Lower lobe of right lung (tissue), 2 donors: Measurements from ENCODE around the gene CSTB. TPM values are rescaled to one million over a fixed set of nuclear protein-coding genes. Genes with fewer than 3 reads are reported as not detected.

ENCODE experiments used
- ATAC-seq, 2 donors: fragments of 200-7000 bp; cut with Tn5 transposase; one replicate each; pipeline ENCODE4 v1.9.1; 2020 to 2022; ENCODE audit warnings: mild to moderate bottlenecking in 2 of 2, moderate library complexity in 2 of 2
- DNase-seq: peaks from one replicate; pipeline ENCODE4 v3.0.0-alpha.2; 2020
- H3K27ac ChIP-seq: fragments of 200-600 bp; one replicate; pipeline ENCODE4 v1.8.0; 2022
- H3K27me3 ChIP-seq: fragments of 200-600 bp; one replicate; pipeline ENCODE4 v1.8.0; 2022; ENCODE audit warnings: low read depth
- H3K36me3 ChIP-seq: fragments of 200-600 bp; one replicate; pipeline ENCODE4 v1.8.0; 2022; ENCODE audit warnings: mild to moderate bottlenecking
- H3K4me1 ChIP-seq: fragments of 200-600 bp; one replicate; pipeline ENCODE4 v1.8.0; 2022
- H3K4me3 ChIP-seq: fragments of 200-600 bp; one replicate; pipeline ENCODE4 v1.8.0; 2022; ENCODE audit warnings: mild to moderate bottlenecking
- H3K9me3 ChIP-seq: fragments of 200-600 bp; one replicate; pipeline ENCODE4 v1.8.0; 2022
- CTCF ChIP-seq: fragments of 200-600 bp; IDR thresholded peaks from one replicate; pipeline ENCODE4 v1.8.0; 2022; ENCODE audit warnings: antibody characterized with exemption, mild to moderate bottlenecking
- intact Hi-C: fragments of 100-400 bp; cut with DNase I; formaldehyde crosslinking; loops from one replicate; pipeline ENCODE4 v1.11.0; 2022
- total RNA-seq: library from RNA; stranded (reverse); fragmentation: NEBNext Ultra II Directional; extraction: Animal tissue kit (Norgen Biotek cat#: 25700); gene quantifications from one replicate; pipeline ENCODE4 v1.2.1, GENCODE V29; 2021
- donor health status: DM: no; HTN: yes; CAD: no; lungs with severe emphysema.

The CSTB gene
- total RNA-seq, 1 donor from 2014 or later = 154 TPM

DNA sequence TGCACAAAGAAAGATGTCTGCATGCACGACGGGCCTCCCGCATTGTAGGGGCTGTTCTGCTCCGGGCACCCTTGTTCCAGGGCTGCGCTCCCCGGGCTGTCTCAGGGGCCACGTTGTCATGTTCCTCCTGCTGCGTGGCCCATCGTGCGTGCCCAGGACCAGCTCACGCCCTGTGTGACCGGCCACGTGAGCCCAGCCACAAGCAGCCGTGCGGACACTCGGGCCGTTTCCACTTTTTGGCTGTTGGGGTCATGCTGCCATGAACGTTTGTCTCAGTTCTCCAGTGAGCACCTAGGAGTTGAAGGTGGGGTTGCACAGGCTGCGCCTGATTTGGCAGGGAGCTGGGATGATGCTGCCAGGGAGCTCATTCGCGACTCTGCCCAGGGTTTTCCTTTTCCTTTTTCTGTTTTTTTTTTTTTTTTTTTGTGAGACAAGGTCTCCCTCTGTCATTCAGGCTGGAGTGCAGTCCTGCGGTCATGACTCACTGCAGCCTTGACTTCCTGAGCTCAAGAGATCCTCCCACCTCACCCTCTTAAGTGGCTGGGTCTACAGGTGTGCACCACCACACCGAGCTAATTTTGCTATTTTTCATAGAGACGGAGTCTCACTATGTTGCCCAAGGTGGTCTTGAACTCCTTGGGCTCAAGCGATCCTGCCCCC lies 39.8 kb downstream of the CSTB start:
- no peaks in the 10 kb centered on the region for H3K27me3 ChIP-seq

DNA sequence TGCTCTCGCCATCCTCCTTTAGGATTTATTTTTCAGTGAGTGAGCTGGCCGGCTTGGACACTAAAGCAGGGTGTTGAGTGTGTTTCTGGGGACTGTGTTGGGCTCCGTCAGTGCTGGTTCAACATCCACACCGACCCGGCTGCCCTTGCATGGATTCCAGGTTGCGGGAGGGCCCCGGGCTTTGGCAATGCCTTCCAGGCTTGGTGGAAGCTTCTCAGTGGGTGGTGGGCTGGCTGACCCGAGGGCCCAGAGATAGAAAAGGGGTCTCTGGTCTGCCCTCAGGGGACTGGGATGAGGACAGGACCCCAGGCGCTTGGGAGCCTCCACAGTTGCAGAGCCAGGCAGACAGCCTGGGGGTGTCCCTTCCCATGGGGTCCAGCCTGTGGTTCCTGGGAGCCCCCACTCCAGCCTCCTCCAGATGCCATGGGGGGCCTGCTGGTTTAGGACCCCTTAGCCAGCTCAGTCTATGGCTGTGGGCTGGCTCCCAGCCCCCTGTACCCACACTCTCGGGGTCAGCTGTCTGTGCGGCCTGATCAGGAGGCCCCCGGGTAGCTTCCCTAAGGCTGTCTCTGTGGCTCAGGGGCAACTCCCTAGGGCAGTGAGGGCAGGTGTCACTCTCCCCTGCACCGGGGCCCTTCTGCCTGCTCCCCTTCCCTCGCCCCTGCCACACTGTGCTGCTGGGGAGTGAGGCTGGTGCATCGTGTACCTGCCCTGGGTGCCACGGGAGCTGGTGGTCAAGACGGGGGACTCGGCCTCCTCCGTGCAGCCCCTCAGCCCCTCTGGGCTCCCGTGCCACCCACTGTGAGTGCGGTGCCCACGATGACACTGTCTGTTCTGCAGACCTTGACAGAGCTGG lies 40.6 kb downstream of the CSTB start:
- Histone ChIP-seq H3K4me3 (no peak overlapping the region), H3K9me3 (no peaks in the 10 kb centered on the region), H3K36me3 (peaks cover 42% of the 10 kb centered on the region), H3K4me1 (peaks cover 46% of the 10 kb centered on the region), H3K27me3 (no peaks in the 10 kb centered on the region), H3K27ac (peak overlapping the region; percentile 75)
- ATAC-seq = no peak
- DNase-seq = no peak
- TF ChIP-seq CTCF = no peak
- intact Hi-C loops = no loop called here

More for the DNA sequence above, 39.8 kb downstream of the CSTB start:
- intact Hi-C loops = no loop called here
- DNase-seq = no peak
- no peak overlapping the region for H3K4me3 ChIP-seq
- peaks cover 42% of the 10 kb centered on the region for H3K36me3 ChIP-seq
- no peak overlapping the region for H3K27ac ChIP-seq
- peaks cover 48% of the 10 kb centered on the region for H3K4me1 ChIP-seq
- ATAC-seq = no peak
- no peaks in the 10 kb centered on the region for H3K9me3 ChIP-seq
- no peak for TF ChIP-seq CTCF

DNA sequence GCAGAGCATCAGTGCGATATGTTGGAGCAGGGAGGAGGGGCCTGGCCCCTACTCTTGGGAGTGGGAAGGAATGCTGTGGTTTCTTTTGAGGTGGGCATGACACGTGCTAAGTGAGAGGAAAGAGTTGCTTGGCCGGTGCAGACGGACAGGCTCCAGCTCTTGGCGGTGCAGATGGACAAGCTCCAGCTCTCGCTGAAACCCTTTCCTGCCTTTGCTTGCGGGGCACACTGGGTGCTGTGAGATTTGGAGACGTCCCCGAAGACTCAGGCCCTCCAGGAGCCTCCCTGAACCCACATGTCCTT lies 41.2 kb downstream of the CSTB start:
- DNase-seq (peak; percentile 60), ATAC-seq (peak; percentile 53 to 75)
- Histone ChIP-seq H3K27ac (peak overlapping the region; percentile 75), H3K4me3 (no peak overlapping the region), H3K9me3 (no peaks in the 10 kb centered on the region), H3K27me3 (no peaks in the 10 kb centered on the region), H3K4me1 (peaks cover 44% of the 10 kb centered on the region), H3K36me3 (peaks cover 42% of the 10 kb centered on the region)
- TF ChIP-seq CTCF = no peak
- intact Hi-C loops = no loop called here

GRCh38 chr21:43734131-43734927 lies 41.8 kb downstream of the CSTB start:
- H3K27ac ChIP-seq = peak overlapping the region; percentile 75
- peaks cover 49% of the 10 kb centered on the region for H3K4me1 ChIP-seq
- H3K4me3 ChIP-seq = no peak overlapping the region

More at GRCh38 chr21:43734131-43734927, 41.8 kb downstream of the CSTB start:
- H3K9me3 ChIP-seq = no peaks in the 10 kb centered on the region
- DNase-seq (no peak), ATAC-seq (peak; percentile 57 to 64)
- no peaks in the 10 kb centered on the region for H3K27me3 ChIP-seq
- peaks cover 38% of the 10 kb centered on the region for H3K36me3 ChIP-seq
- intact Hi-C loops = no loop called here
- no peak for TF ChIP-seq CTCF
